ENCODE results near the gene ACER3. TPM values are rescaled to one million over a fixed set of nuclear protein-coding genes. Genes with fewer than 3 reads are reported as not detected.
"Not testable (repeated sequence)": the region's sequence is repeated elsewhere in the genome, so short reads cannot be mapped to it uniquely, and the experiment has no call there.

ACER3 gene
- 10 to 100 TPM in 1 of 6 donors, 1 to 10 TPM in 5; 3.3 to 12.0 (median 5.3) TPM for polyA plus RNA-seq (ENCODE audit: low read depth in 6 of 6)

- no peaks in the 10 kb centered on the region for H3K9me3 Mint-ChIP-seq
- no peaks in the 10 kb centered on the region for H3K36me3 Mint-ChIP-seq
- DNase-seq (peak; percentile 84), ATAC-seq (ENCODE audit: low read depth in 2 of 2) (peak; percentile 95)
- H3K27me3 Mint-ChIP-seq = no peaks in the 10 kb centered on the region
- H3K4me1 Mint-ChIP-seq = peaks cover 25 to 34% (median 29%) of the 10 kb centered on the region in 3 donors
- peak within 1 kb of the TSS; percentile 70 to 94 (median 86) for H3K27ac Mint-ChIP-seq
- peak within 1 kb of the TSS; percentile 82 to 95 (median 90) for H3K4me3 Mint-ChIP-seq
Measured at GRCh38 chr11:76860539-76861475, at the start of gene ACER3. Gene ACER3, plus strand, starts transcription at chr11:76860918. Its CDS starts 59 bp downstream, at chr11:76860977.

- H3K4me3 Mint-ChIP-seq = no peak overlapping the region
- H3K27me3 Mint-ChIP-seq = peaks cover 15 to 24% (median 22%) of the 10 kb centered on the region in 3 donors
- DNase-seq (no peak), ATAC-seq (ENCODE audit: low read depth in 2 of 2) (no peak)
- H3K9me3 Mint-ChIP-seq = peaks cover 4 to 19% (median 13%) of the 10 kb centered on the region in 7 donors
- no peak overlapping the region for H3K27ac Mint-ChIP-seq
- H3K36me3 Mint-ChIP-seq = peaks cover 5 to 13% of the 10 kb centered on the region in 2 donors
- H3K4me1 Mint-ChIP-seq = peaks cover 4 to 13% (median 11%) of the 10 kb centered on the region in 3 donors
Measured at GRCh38 chr11:76811259-76811658, 49.5 kb upstream of the ACER3 start.

- Mint-ChIP-seq H3K27ac (no peak overlapping the region), H3K9me3 (peaks cover 7 to 38% (median 24%) of the 10 kb centered on the region in 7 donors), H3K36me3 (peaks cover 7 to 17% of the 10 kb centered on the region in 2 donors), H3K4me1 (peaks cover 4 to 6% (median 6%) of the 10 kb centered on the region in 3 donors), H3K27me3 (peaks cover 5 to 13% (median 7%) of the 10 kb centered on the region in 3 donors), H3K4me3 (no peak overlapping the region)
- DNase-seq (no peak), ATAC-seq (ENCODE audit: low read depth in 2 of 2) (no peak)
Measured at GRCh38 chr11:76814414-76814813, 46.3 kb upstream of the ACER3 start.

GRCh38 chr11:76815678-76816077 is 45.0 kb upstream of the ACER3 start:
- not testable (repeated sequence) for H3K4me1 Mint-ChIP-seq; DNase-seq; ATAC-seq (ENCODE audit: low read depth in 2 of 2); H3K27ac Mint-ChIP-seq; H3K4me3 Mint-ChIP-seq
- H3K9me3 Mint-ChIP-seq = peaks cover 7 to 44% (median 25%) of the 10 kb centered on the region in 7 donors
- peaks cover 0 to 17% (median 5%) of the 10 kb centered on the region in 3 donors for H3K27me3 Mint-ChIP-seq
- H3K36me3 Mint-ChIP-seq = peaks cover 7 to 17% of the 10 kb centered on the region in 2 donors

- H3K36me3 Mint-ChIP-seq = peaks cover 7 to 15% of the 10 kb centered on the region in 2 donors
- H3K4me3 Mint-ChIP-seq = no peak overlapping the region
- peaks cover 0 to 17% (median 14%) of the 10 kb centered on the region in 3 donors for H3K27me3 Mint-ChIP-seq
- peaks cover 5 to 11% (median 9%) of the 10 kb centered on the region in 3 donors for H3K4me1 Mint-ChIP-seq
- no peak for ATAC-seq (ENCODE audit: low read depth in 2 of 2)
- DNase-seq = no peak
- no peak overlapping the region for H3K27ac Mint-ChIP-seq
- peaks cover 7 to 36% (median 25%) of the 10 kb centered on the region in 7 donors for H3K9me3 Mint-ChIP-seq
Measured at GRCh38 chr11:76820184-76820566, 40.5 kb upstream of the ACER3 start.

GRCh38 chr11:76821396-76821795 is 39.3 kb upstream of the ACER3 start:
- Mint-ChIP-seq H3K9me3 (peaks cover 1 to 24% (median 15%) of the 10 kb centered on the region in 7 donors), H3K4me1 (peaks cover 9 to 16% (median 11%) of the 10 kb centered on the region in 3 donors), H3K27me3 (peaks cover 0 to 14% (median 12%) of the 10 kb centered on the region in 3 donors)
- H3K27ac Mint-ChIP-seq; H3K36me3 Mint-ChIP-seq; ATAC-seq (ENCODE audit: low read depth in 2 of 2); DNase-seq; H3K4me3 Mint-ChIP-seq: not testable (repeated sequence)

- H3K27me3 Mint-ChIP-seq = peaks cover 0 to 12% (median 9%) of the 10 kb centered on the region in 3 donors
- DNase-seq (no peak), ATAC-seq (ENCODE audit: low read depth in 2 of 2) (no peak)
- peaks cover 9 to 16% (median 11%) of the 10 kb centered on the region in 3 donors for H3K4me1 Mint-ChIP-seq
- no peak overlapping the region for H3K4me3 Mint-ChIP-seq
- H3K27ac Mint-ChIP-seq = no peak overlapping the region
- peaks cover 0 to 14% (median 5%) of the 10 kb centered on the region in 7 donors for H3K9me3 Mint-ChIP-seq
- H3K36me3 Mint-ChIP-seq = no peaks in the 10 kb centered on the region
Measured at GRCh38 chr11:76822406-76822805, 38.3 kb upstream of the ACER3 start.

- Mint-ChIP-seq H3K4me3 (no peak overlapping the region), H3K36me3 (no peaks in the 10 kb centered on the region), H3K27me3 (peaks cover 0 to 12% (median 9%) of the 10 kb centered on the region in 3 donors), H3K9me3 (peaks cover 0 to 7% (median 5%) of the 10 kb centered on the region in 7 donors), H3K27ac (no peak overlapping the region), H3K4me1 (peaks cover 9 to 16% (median 11%) of the 10 kb centered on the region in 3 donors)
- no peak for DNase-seq
- no peak for ATAC-seq (ENCODE audit: low read depth in 2 of 2)
Measured at GRCh38 chr11:76823481-76824028, 37.2 kb upstream of the ACER3 start.

- no peak for ATAC-seq (ENCODE audit: low read depth in 2 of 2)
- H3K4me3 Mint-ChIP-seq = no peak overlapping the region
Measured at GRCh38 chr11:76824083-76824939, 36.4 kb upstream of the ACER3 start.

GRCh38 chr11:76824980-76825725 is 35.6 kb upstream of the ACER3 start:
- DNase-seq (no peak), ATAC-seq (ENCODE audit: low read depth in 2 of 2) (no peak)
- peaks cover 0 to 7% (median 0%) of the 10 kb centered on the region in 7 donors for H3K9me3 Mint-ChIP-seq
- H3K36me3 Mint-ChIP-seq = no peaks in the 10 kb centered on the region
- H3K27ac Mint-ChIP-seq = peak overlapping the region in 1 of 6 donors; percentile 13
- peaks cover 6 to 21% (median 13%) of the 10 kb centered on the region in 3 donors for H3K27me3 Mint-ChIP-seq
- H3K4me1 Mint-ChIP-seq = peaks cover 9 to 16% (median 11%) of the 10 kb centered on the region in 3 donors
- H3K4me3 Mint-ChIP-seq = no peak overlapping the region

More at GRCh38 chr11:76824083-76824939, 36.4 kb upstream of the ACER3 start:
- H3K4me1 Mint-ChIP-seq = peaks cover 9 to 16% (median 11%) of the 10 kb centered on the region in 3 donors
- H3K27ac Mint-ChIP-seq = no peak overlapping the region
- H3K27me3 Mint-ChIP-seq = peaks cover under 1 to 13% (median 10%) of the 10 kb centered on the region in 3 donors
- no peaks in the 10 kb centered on the region for H3K36me3 Mint-ChIP-seq
- DNase-seq = no peak
- peaks cover 0 to 7% (median 5%) of the 10 kb centered on the region in 7 donors for H3K9me3 Mint-ChIP-seq

- DNase-seq (no peak), ATAC-seq (ENCODE audit: low read depth in 2 of 2) (no peak)
- peaks cover 6 to 21% (median 20%) of the 10 kb centered on the region in 3 donors for H3K27me3 Mint-ChIP-seq
Measured at GRCh38 chr11:76825726-76826396, 34.9 kb upstream of the ACER3 start.

More at GRCh38 chr11:76825726-76826396, 34.9 kb upstream of the ACER3 start:
- peak overlapping the region in 4 of 6 donors; percentile 1 to 29 (median 15) for H3K27ac Mint-ChIP-seq
- no peaks in the 10 kb centered on the region for H3K36me3 Mint-ChIP-seq
- H3K9me3 Mint-ChIP-seq = peaks cover 0 to 7% (median 0%) of the 10 kb centered on the region in 7 donors
- H3K4me3 Mint-ChIP-seq = no peak overlapping the region
- H3K4me1 Mint-ChIP-seq = peaks cover 9 to 16% (median 11%) of the 10 kb centered on the region in 3 donors

Measured in naive B cell (primary cell).